ENCODE data around the gene ATXN3L.

Gene ATXN3L

GRCh38 chrX:13319953-13320352 lies at the start of gene ATXN3L:
Gene ATXN3L, minus strand, starts transcription at chrX:13320053. Its CDS starts 119 bp downstream, at chrX:13319934.
- no peak for DNase-seq (ENCODE audit: low read depth in 2 of 2)

GRCh38 chrX:13369256-13370030 lies 49.6 kb upstream of the ATXN3L start:
- no peak for DNase-seq (ENCODE audit: low read depth in 2 of 2)

GRCh38 chrX:13367950-13368349 lies 48.1 kb upstream of the ATXN3L start:
- no peak for DNase-seq (ENCODE audit: low read depth in 2 of 2)

- no peak for DNase-seq (ENCODE audit: low read depth in 2 of 2)
Measured at GRCh38 chrX:13366698-13367097, 46.8 kb upstream of the ATXN3L start.

- DNase-seq (ENCODE audit: low read depth in 2 of 2), result no peak
Measured at GRCh38 chrX:13365161-13365560, 45.3 kb upstream of the ATXN3L start.

- DNase-seq (ENCODE audit: low read depth in 2 of 2), result no peak
Measured at GRCh38 chrX:13364230-13364857, 44.5 kb upstream of the ATXN3L start.

- no peak for DNase-seq (ENCODE audit: low read depth in 2 of 2)
Measured at GRCh38 chrX:13360146-13360545, 40.3 kb upstream of the ATXN3L start.

- no peak for DNase-seq (ENCODE audit: low read depth in 2 of 2)
Measured at GRCh38 chrX:13357925-13358324, 38.1 kb upstream of the ATXN3L start.

- no peak for DNase-seq (ENCODE audit: low read depth in 2 of 2)
Measured at GRCh38 chrX:13346646-13347045, 26.8 kb upstream of the ATXN3L start.

- DNase-seq (ENCODE audit: low read depth in 2 of 2), result no peak
Measured at GRCh38 chrX:13345438-13345837, 25.6 kb upstream of the ATXN3L start.

GRCh38 chrX:13345037-13345436 lies 25.2 kb upstream of the ATXN3L start:
- DNase-seq (ENCODE audit: low read depth in 2 of 2), result no peak

- no peak for DNase-seq (ENCODE audit: low read depth in 2 of 2)
Measured at GRCh38 chrX:13341491-13342101, 21.7 kb upstream of the ATXN3L start.

GRCh38 chrX:13340182-13340791 lies 20.4 kb upstream of the ATXN3L start:
- no peak for DNase-seq (ENCODE audit: low read depth in 2 of 2)

GRCh38 chrX:13339607-13340006 lies 19.8 kb upstream of the ATXN3L start:
- no peak for DNase-seq (ENCODE audit: low read depth in 2 of 2)

- no peak for DNase-seq (ENCODE audit: low read depth in 2 of 2)
Measured at GRCh38 chrX:13338996-13339515, 19.2 kb upstream of the ATXN3L start.

GRCh38 chrX:13334491-13334890 lies 14.6 kb upstream of the ATXN3L start:
- no peak for DNase-seq (ENCODE audit: low read depth in 2 of 2)

GRCh38 chrX:13330446-13330845 lies 10.6 kb upstream of the ATXN3L start:
- no peak for DNase-seq (ENCODE audit: low read depth in 2 of 2)

- no peak for DNase-seq (ENCODE audit: low read depth in 2 of 2)
Measured at GRCh38 chrX:13327666-13328065, 7.8 kb upstream of the ATXN3L start.

- no peak for DNase-seq (ENCODE audit: low read depth in 2 of 2)
Measured at GRCh38 chrX:13323241-13323640, 3.4 kb upstream of the ATXN3L start.

- no peak for DNase-seq (ENCODE audit: low read depth in 2 of 2)
Measured at GRCh38 chrX:13317366-13317765, 2.5 kb downstream of the ATXN3L start.

- no peak for DNase-seq (ENCODE audit: low read depth in 2 of 2)
Measured at GRCh38 chrX:13311560-13311959, 8.3 kb downstream of the ATXN3L start.

GRCh38 chrX:13309631-13310030 lies 10.2 kb downstream of the ATXN3L start:
- no peak for DNase-seq (ENCODE audit: low read depth in 2 of 2)

Measured in fibroblast of skin of left biceps (primary cell).